DND-41 (cell line): ENCODE data around the gene PTOV1.

Experiments
- CTCF ChIP-seq: IDR thresholded peaks from 2 replicates; pipeline ENCODE4 v1.5.1; 2012; ENCODE audit warnings: borderline replicate concordance, low read length, moderate library complexity, mild to moderate bottlenecking; ENCODE audit not compliant: poor library complexity, severe bottlenecking; ENCODE audit errors: extremely low read depth
- EZH2 ChIP-seq: IDR thresholded peaks from 3 replicates; pipeline ENCODE4 v1.6.1; 2012; ENCODE audit warnings: borderline replicate concordance, low read depth, mild to moderate bottlenecking, moderate library complexity, low read length, inconsistent platforms; ENCODE audit not compliant: severe bottlenecking

- TF ChIP-seq CTCF (no peak), EZH2 (no peak)
Observed at GRCh38 chr19:49836176-49837008, 14.6 kb upstream of the PTOV1 start.
